Activated naive CD4-positive, alpha-beta T cell treated with anti-CD3 and anti-CD28 coated beads, Interleukin-2, amount 50 U/mL, for 24 hours (primary cell): ENCODE results near the gene UBE4B.
"Not testable (repeated sequence)": the region's sequence is repeated elsewhere in the genome, so short reads cannot be mapped to it uniquely, and the experiment has no call there.

Experiments used
- H3K27ac Mint-ChIP-seq: one replicate; pipeline ENCODE4 v1.8.0; 2021; ENCODE audit warnings: mild to moderate bottlenecking, mixed read lengths
- H3K27me3 Mint-ChIP-seq: one replicate; pipeline ENCODE4 v1.8.0; 2021; ENCODE audit warnings: mixed read lengths
- H3K36me3 Mint-ChIP-seq: one replicate; pipeline ENCODE4 v1.8.0; 2021; ENCODE audit warnings: mixed read lengths
- H3K4me1 Mint-ChIP-seq: one replicate; pipeline ENCODE4 v1.8.0; 2021; ENCODE audit warnings: mixed read lengths
- H3K4me3 Mint-ChIP-seq: one replicate; pipeline ENCODE4 v1.8.0; 2021; ENCODE audit warnings: mild to moderate bottlenecking, mixed read lengths
- H3K9me3 Mint-ChIP-seq: one replicate; pipeline ENCODE4 v1.8.0; 2021; ENCODE audit warnings: mixed read lengths

The UBE4B gene

DNA sequence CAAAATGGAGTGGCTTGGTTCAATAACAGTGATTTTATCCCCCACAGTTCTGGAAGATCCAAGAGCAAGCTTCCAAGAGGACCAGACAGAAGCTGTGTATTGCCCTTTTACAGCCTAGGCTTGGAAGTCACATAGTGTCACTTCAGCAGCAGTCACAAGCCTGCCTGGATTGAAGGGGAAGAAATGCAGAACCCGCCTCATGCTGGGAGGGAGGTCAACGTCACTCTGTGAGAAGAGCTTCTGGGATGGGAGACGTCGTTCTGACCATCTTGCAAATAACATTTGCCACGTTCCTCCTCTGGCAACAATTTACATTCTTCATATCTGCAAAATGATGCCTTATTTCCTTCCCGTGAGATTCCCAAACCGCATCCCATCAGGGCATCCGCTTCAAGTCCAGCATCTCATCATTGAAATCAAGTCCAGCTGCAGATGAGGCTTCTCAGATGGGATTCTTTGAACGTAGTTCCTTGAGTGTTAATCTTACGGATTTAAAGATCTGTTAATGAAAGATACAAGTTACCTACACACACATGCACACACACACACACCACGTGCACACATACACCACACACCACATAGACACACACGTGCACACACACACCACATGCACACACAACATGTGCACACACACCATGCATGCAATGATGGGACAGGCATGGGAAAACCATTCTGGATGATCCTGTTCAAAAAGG, 153.7 kb downstream of the UBE4B start:
- Mint-ChIP-seq H3K27ac (no peak overlapping the region), H3K9me3 (no peaks in the 10 kb centered on the region), H3K27me3 (no peaks in the 10 kb centered on the region), H3K36me3 (peaks cover 2% of the 10 kb centered on the region), H3K4me3 (no peak overlapping the region), H3K4me1 (no peaks in the 10 kb centered on the region)

DNA sequence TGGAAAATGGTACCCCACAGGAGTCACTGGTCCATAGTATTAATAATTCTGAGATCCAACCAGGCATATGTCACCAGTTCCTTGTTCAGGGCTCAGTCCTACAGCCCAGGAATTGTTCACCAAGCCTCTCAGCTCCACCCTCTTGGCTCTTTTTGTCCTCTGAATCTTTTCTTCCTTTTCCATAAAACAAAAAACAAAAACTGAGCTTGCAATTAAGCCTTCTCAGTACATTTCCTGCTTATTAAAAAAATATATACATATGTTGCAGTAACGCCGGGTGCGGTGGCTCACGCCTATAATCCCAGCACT, 154.2 kb downstream of the UBE4B start:
- Mint-ChIP-seq H3K27me3 (no peaks in the 10 kb centered on the region), H3K36me3 (peaks cover 2% of the 10 kb centered on the region), H3K4me3 (no peak overlapping the region), H3K9me3 (no peaks in the 10 kb centered on the region), H3K27ac (no peak overlapping the region), H3K4me1 (no peaks in the 10 kb centered on the region)

DNA sequence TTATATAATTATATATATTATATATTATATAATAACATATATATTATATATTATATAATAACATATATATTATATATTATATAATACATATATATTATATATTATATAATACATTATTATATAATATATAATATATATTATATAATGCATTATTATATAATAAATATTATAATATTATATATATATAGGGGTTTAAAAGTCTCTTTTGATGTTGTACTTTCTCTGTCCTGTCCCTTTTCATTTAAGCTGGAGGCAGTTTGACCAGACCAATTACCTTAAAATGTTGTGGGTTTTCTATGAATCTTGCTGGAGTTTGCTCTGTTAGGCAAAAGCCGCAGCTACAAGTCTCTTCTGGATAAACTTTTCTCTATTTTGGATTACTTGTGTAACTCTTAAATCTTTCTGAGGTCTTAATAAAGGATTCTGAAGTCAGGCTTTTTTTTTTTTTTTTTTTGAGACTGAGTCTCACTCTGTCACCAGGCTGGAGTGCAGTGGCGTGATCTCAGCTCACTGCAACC, 155.4 kb downstream of the UBE4B start:
- no peak overlapping the region for H3K4me3 Mint-ChIP-seq
- H3K27ac Mint-ChIP-seq = no peak overlapping the region

DNA sequence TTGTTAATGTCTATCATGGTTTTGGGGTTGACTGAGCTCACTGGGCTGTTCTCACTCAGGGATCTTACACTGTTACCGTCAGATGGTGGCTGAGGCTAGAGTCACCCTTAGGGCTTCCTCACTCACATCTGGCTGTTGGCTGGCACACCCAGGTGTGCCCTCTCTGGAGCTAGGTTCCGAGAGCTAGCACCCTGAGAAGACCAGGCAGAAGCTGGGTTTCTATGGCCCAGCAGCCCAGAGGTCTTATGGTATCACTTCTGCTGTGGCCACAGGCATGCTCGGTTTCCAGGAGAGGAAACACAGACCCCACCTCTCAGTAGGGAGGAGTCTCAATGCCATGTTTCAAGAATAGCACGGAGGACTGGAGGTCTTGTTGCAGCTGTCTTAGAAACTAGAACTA, 156.9 kb downstream of the UBE4B start:
- Mint-ChIP-seq H3K27me3 (no peaks in the 10 kb centered on the region), H3K4me1 (no peaks in the 10 kb centered on the region), H3K9me3 (no peaks in the 10 kb centered on the region), H3K4me3 (no peak overlapping the region), H3K36me3 (no peaks in the 10 kb centered on the region), H3K27ac (no peak overlapping the region)

More for the DNA sequence above, 155.4 kb downstream of the UBE4B start:
- H3K9me3 Mint-ChIP-seq = no peaks in the 10 kb centered on the region
- H3K36me3 Mint-ChIP-seq = peaks cover 2% of the 10 kb centered on the region
- H3K27me3 Mint-ChIP-seq = no peaks in the 10 kb centered on the region
- H3K4me1 Mint-ChIP-seq = no peaks in the 10 kb centered on the region

DNA sequence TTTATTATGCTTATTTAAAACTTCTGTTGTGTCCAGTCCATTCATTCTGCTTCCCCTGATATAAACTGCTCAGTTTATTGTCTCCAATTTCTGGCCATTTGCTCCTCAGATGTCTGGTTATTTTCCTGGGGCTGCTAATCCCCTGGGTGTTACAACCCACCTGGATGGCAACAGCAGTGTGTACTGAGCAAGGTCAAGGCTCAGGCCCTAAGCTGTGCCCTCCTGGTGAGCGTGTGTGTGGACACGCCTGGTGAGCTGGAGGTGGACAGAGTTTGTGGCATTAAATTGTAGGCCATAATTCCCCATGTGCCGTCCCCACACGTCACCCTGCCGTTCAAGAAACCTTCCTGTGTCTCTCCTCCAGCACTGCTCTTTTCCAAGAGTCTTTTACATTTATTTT, 159.5 kb downstream of the UBE4B start:
- H3K4me1 Mint-ChIP-seq = no peaks in the 10 kb centered on the region
- H3K9me3 Mint-ChIP-seq = no peaks in the 10 kb centered on the region
- H3K4me3 Mint-ChIP-seq = no peak overlapping the region
- no peak overlapping the region for H3K27ac Mint-ChIP-seq
- H3K36me3 Mint-ChIP-seq = no peaks in the 10 kb centered on the region
- H3K27me3 Mint-ChIP-seq = no peaks in the 10 kb centered on the region

DNA sequence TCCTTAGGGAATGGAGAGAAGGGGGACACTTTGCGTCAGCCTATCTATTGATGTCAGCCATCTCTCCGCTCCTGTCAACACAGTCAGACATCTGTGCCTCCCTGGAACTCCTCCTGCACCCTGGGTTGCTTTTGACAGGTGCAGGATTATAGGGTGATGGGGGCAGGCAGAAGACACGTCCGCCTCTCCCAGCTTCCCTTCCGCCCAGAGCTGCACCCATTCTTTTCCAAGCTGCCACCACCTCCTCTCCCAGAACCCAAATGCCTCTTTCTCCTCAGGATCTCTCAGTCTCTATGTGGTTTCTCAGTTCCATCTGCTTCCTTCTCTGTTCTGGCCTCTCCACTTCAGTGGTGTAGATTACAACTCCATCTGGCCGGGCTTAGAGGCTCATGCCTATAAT, 160.5 kb downstream of the UBE4B start:
- Mint-ChIP-seq H3K27ac (no peak overlapping the region), H3K9me3 (no peaks in the 10 kb centered on the region), H3K4me3 (no peak overlapping the region), H3K27me3 (peaks cover 1% of the 10 kb centered on the region), H3K36me3 (no peaks in the 10 kb centered on the region), H3K4me1 (no peaks in the 10 kb centered on the region)

DNA sequence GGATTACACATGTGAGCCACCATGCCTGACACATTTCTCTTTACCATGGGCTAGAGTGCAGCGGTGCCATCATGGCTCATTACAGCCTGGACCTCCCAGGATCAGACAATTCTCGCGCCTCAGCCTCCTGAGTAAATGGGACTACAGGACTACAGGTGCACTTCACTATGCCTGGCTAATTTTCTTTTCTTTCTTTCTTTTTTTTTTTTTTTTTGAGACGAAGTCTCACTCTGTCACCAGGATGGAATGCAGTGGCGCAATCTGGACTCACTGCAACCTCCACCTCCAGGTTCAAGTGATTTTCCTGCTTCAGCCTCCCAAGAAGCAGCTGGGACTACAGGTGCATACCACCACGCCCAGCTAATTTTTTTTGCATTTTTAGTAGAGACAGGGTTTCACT, 162.8 kb downstream of the UBE4B start:
- Mint-ChIP-seq H3K9me3 (no peaks in the 10 kb centered on the region), H3K4me1 (no peaks in the 10 kb centered on the region), H3K36me3 (no peaks in the 10 kb centered on the region), H3K27me3 (peaks cover 2% of the 10 kb centered on the region), H3K4me3 (no peak overlapping the region), H3K27ac (no peak overlapping the region)

DNA sequence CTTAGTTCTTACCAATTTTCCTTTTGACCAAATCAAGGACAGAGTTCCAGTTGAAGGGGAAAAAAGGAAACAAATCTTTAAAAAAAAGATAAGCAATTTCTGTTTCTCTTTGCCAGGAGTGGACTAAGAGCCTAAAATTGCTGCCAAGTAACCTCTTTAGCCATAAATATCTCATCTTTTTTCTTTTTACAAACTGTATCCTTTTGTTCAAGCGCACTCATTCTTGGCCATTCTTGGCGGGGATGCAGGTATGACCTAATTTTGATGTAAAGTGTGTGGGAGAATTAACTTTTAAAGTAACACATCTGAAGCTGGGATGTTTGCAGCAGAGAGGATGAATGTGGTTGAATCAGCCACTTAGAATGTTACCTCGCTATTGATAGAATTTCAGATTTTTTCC, 164.2 kb downstream of the UBE4B start:
- no peak overlapping the region for H3K4me3 Mint-ChIP-seq
- H3K4me1 Mint-ChIP-seq = no peaks in the 10 kb centered on the region
- no peaks in the 10 kb centered on the region for H3K36me3 Mint-ChIP-seq

DNA sequence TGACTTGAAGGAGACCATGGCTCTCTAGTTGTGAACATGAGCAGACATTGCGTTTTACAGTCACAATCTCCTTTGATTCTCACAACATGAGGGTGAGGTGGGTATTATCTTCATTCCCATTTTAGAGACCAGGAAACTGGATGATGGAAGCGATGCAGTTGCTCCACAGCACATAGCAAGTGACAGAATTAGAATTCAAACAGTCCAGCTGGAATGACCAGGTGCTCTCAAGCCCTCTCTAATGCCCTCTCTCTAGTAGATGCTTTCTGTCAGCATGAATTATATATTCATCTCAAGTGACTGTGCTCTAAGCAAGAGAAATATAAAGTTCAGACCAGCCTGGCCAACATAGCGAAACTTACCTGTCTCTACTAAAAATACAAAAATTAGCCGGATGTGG, 167.9 kb downstream of the UBE4B start:
- Mint-ChIP-seq H3K9me3 (no peaks in the 10 kb centered on the region), H3K27me3 (peaks cover 2% of the 10 kb centered on the region), H3K4me3 (no peak overlapping the region), H3K27ac (no peak overlapping the region), H3K36me3 (no peaks in the 10 kb centered on the region), H3K4me1 (no peaks in the 10 kb centered on the region)

More for the DNA sequence above, 164.2 kb downstream of the UBE4B start:
- Mint-ChIP-seq H3K27ac (no peak overlapping the region), H3K27me3 (peaks cover 2% of the 10 kb centered on the region), H3K9me3 (no peaks in the 10 kb centered on the region)

DNA sequence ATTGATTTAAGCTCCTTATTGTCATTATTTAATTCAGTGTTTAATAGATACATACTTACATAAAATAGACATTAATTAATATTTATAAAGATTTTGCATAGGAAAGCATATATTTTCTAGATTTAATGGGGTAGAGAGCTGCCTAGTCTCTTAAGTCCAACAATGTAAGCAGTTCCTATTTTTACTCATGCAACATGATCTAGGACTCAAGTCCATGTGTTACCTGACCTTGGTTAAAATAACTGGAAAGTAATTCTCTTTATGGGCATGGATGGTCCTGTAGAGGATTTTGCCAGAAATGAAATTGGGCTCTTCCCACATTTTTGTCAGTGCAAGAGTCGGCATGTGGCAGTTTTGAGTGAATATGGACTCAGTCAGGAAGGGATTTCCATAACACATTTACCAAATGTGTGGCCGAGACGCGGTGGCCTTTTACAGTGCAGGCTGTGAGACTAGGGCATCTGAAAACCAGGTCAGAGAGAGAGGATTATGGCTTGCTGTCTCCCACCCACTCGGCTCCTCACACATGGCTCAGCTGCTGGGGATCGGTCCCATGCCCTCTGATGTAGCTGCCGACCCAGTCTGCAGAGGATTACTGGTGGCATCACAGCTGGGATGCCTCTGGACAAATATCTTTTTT, 171.4 kb downstream of the UBE4B start:
- no peaks in the 10 kb centered on the region for H3K9me3 Mint-ChIP-seq
- H3K27me3 Mint-ChIP-seq = no peaks in the 10 kb centered on the region
- H3K4me3 Mint-ChIP-seq = no peak overlapping the region
- no peaks in the 10 kb centered on the region for H3K36me3 Mint-ChIP-seq
- H3K27ac Mint-ChIP-seq = no peak overlapping the region
- H3K4me1 Mint-ChIP-seq = peaks cover under 1% of the 10 kb centered on the region

DNA sequence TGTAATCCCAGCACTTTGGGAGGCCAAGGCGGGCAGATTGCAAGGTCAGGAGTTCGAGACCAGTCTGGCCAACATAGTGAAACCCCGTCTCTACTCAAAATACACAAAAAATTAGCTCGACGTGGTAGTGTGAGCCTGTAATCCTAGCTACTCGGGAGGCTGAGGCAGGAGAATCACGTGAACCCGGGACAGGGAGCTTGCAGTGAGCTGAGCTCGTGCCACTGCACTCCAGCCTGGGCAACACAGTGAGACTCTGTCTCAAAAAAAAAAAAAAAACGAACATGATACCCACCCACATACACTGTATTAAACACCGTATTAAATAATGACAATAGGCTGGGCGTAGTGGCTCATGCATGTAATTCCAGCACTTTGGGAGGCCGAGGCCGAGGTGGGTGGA, 172.4 kb downstream of the UBE4B start:
- H3K27me3 Mint-ChIP-seq, H3K27ac Mint-ChIP-seq, H3K4me1 Mint-ChIP-seq, H3K4me3 Mint-ChIP-seq, H3K36me3 Mint-ChIP-seq, H3K9me3 Mint-ChIP-seq: not testable (repeated sequence)

DNA sequence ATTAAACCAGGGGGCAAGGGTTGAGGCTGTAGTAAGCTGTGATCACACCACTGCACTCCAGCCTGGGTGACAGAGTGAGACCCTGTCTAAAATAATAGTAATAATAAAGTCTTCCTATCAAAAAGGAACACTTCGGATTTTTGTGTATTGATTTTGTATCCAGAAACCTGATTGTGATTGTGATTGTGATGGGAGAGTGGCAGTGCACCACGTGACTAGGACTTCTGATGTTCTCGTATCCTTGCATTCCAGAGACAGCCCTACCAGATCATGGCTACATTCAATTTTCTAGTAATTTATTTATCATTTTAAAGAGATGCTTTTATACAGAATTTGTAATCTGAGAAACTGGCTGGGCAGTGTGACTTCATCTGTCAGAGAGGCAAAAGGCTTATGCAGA, 175.1 kb downstream of the UBE4B start:
- Mint-ChIP-seq H3K4me3 (no peak overlapping the region), H3K27me3 (no peaks in the 10 kb centered on the region), H3K27ac (no peak overlapping the region), H3K4me1 (peaks cover 20% of the 10 kb centered on the region), H3K36me3 (no peaks in the 10 kb centered on the region), H3K9me3 (no peaks in the 10 kb centered on the region)

DNA sequence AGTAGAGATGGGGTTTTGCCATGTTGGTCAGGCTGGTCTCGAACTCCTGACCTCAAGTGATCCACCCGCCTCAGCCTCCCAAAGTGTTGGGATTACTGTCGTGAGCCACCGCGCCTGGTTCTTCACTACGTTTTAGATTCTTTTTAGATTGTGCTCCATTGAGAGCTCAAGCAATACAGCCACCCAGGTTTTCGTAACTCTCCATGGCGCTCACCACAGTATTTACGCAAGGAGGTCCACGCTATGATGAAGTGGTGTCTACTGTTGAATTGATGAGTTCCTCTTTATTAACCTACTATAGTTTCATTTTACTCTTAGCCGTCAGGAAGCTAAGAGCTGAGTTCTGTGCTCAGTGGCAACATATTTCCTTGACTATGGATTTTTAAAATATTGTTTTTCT, 175.8 kb downstream of the UBE4B start:
- no peaks in the 10 kb centered on the region for H3K9me3 Mint-ChIP-seq
- no peaks in the 10 kb centered on the region for H3K27me3 Mint-ChIP-seq
- no peaks in the 10 kb centered on the region for H3K36me3 Mint-ChIP-seq
- no peak overlapping the region for H3K4me3 Mint-ChIP-seq
- no peak overlapping the region for H3K27ac Mint-ChIP-seq
- H3K4me1 Mint-ChIP-seq = peaks cover 25% of the 10 kb centered on the region

DNA sequence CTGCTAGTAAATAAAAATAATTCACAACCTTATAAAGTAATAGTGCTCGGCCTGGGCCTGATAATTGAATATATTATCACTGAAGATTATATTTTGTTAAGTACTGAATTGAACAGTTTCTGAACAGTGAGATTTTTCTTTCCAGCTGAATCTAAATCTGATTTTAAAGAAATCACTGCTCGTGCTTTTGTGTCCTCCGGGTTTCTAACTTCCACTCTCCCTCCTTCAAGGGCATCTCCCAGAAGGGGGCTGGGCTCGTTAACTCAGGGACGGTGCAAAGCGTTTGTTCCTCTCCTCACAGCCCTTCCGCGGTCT, 176.8 kb downstream of the UBE4B start:
- peaks cover 27% of the 10 kb centered on the region for H3K4me1 Mint-ChIP-seq
- H3K27me3 Mint-ChIP-seq = no peaks in the 10 kb centered on the region
- H3K36me3 Mint-ChIP-seq = no peaks in the 10 kb centered on the region
- peak overlapping the region; percentile 86 for H3K27ac Mint-ChIP-seq
- H3K4me3 Mint-ChIP-seq = peak overlapping the region; percentile 92
- H3K9me3 Mint-ChIP-seq = no peaks in the 10 kb centered on the region

DNA sequence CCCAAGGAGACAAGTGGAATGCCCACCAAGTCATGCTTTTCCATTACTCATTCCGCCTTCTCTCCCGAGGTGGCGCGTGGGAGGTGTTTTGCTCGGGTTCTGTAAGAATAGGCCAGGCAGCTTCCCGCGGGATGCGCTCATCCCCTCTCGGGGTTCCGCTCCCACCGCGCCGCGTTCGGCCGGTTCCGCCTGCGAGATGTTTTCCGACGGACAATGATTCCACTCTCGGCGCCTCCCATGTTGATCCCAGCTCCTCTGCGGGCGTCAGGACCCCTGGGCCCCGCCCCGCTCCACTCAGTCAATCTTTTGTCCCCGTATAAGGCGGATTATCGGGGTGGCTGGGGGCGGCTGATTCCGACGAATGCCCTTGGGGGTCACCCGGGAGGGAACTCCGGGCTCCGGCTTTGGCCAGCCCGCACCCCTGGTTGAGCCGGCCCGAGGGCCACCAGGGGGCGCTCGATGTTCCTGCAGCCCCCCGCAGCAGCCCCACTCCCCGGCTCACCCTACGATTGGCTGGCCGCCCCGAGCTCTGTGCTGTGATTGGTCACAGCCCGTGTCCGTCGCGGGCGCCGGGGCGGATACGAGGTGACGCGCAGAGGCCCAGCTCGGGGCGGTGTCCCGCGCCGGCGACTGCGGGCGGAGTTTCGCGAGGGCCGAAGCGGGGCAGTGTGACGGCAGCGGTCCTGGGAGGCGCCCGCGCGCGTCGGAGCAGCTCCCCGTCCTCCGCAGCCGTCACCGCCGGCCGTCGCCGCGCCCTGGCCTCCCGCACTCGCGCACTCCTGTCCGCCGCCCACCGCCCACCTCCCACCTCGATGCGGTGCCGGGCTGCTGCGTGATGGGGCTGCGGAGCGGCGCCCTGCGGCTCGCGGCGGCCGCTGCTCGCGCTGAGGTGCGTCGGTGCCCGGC, 177.4 kb downstream of the UBE4B start, which contains the start of gene KIF1B:
Gene KIF1B, plus strand, starts transcription at position 666 of the 906 bp plus-strand sequence. CDS start 21,759 bp downstream, outside the sequence.
- H3K4me3 Mint-ChIP-seq = peak within 1 kb of the TSS; percentile 92
- no peaks in the 10 kb centered on the region for H3K27me3 Mint-ChIP-seq
- peaks cover 27% of the 10 kb centered on the region for H3K4me1 Mint-ChIP-seq
- H3K27ac Mint-ChIP-seq = peak within 1 kb of the TSS; percentile 86
- H3K9me3 Mint-ChIP-seq = no peaks in the 10 kb centered on the region
- no peaks in the 10 kb centered on the region for H3K36me3 Mint-ChIP-seq
